GM12878 (cell line): Measurements from ENCODE around the gene SETD6. TPM values are rescaled to one million over a fixed set of nuclear protein-coding genes. Genes with fewer than 3 reads are reported as not detected.

Experiments
- ATAC-seq: fragments of 200-7000 bp; cut with Tn5 transposase; 3 replicates; pipeline ENCODE4 v1.9.1; 2020; ENCODE audit warnings: mild to moderate bottlenecking, moderate library complexity
- BruUV-seq: library from RNA; stranded (reverse); fragments of 400-500 nt; replicated peaks from 2 replicates; lab custom pipeline; 2021; lab: Mats Ljungman, UMichigan
- CTCF ChIA-PET: fragments of 300-600 bp; sonication (Branson Sonifier 250); formaldehyde crosslinking; extraction: SDS; loops from one replicate; lab custom pipeline; 2021; ENCODE audit warnings: inconsistent platforms; lab: Yijun Ruan, JAX
- POLR2A ChIA-PET: fragments of 350-600 bp; formaldehyde crosslinking; extraction: SDS; loops from one replicate; lab custom pipeline; 2021; ENCODE audit warnings: inconsistent platforms; lab: Charles Lee
- RAD21 ChIA-PET: fragments of 300-600 bp; sonication (Branson Sonifier 250); formaldehyde crosslinking; loops from one replicate; lab custom pipeline; 2023; ENCODE audit warnings: antibody characterized with exemption; ENCODE audit not compliant: unreplicated experiment; lab: Charles Lee
- SMC1A ChIA-PET: fragments of 300-600 bp; sonication (Branson Sonifier 250); formaldehyde crosslinking; loops from one replicate; lab custom pipeline; 2023; ENCODE audit not compliant: unreplicated experiment, uncharacterized antibody; lab: Charles Lee
- DNase-seq: peaks from one replicate; pipeline ENCODE4 v3.0.0-alpha.2; 2011; ENCODE audit warnings: low read depth, low spot score
- FAIRE-seq: peaks from 3 replicates; lab custom pipeline; 2011; peaks lifted over from hg19 to GRCh38; lab: Jason Lieb, UNC
- H2AFZ ChIP-seq: 2 replicates; pipeline ENCODE4 v1.6.0; 2011; ENCODE audit warnings: low read depth, low read length, control low read depth; ENCODE audit not compliant: control insufficient read depth
- H3K27ac ChIP-seq: 2 replicates; pipeline ENCODE4 v1.5.1; 2011; ENCODE audit warnings: control low read depth; ENCODE audit not compliant: control insufficient read depth, insufficient read depth
- H3K27me3 ChIP-seq, 2 experiments: replicated peaks in 1 of 2; 2 replicates each; pipeline versions ENCODE4 v1.6.0 to v1.6.1; 2011; ENCODE audit warnings: low read length in 1 of 2; ENCODE audit not compliant: control insufficient read depth in 2 of 2, insufficient read depth in 2 of 2
- H3K36me3 ChIP-seq, 2 experiments: 2 replicates each; pipeline ENCODE4 v1.5.1; 2011; ENCODE audit warnings: low read length in 1 of 2; ENCODE audit not compliant: control insufficient read depth in 2 of 2, insufficient read depth in 2 of 2
- H3K4me1 ChIP-seq: 2 replicates; pipeline ENCODE4 v1.6.1; 2011; ENCODE audit warnings: mild to moderate bottlenecking, low read length, moderate library complexity, mixed read lengths; ENCODE audit not compliant: control insufficient read depth, insufficient read depth
- H3K4me2 ChIP-seq: 2 replicates; pipeline ENCODE4 v1.6.0; 2011; ENCODE audit warnings: control low read depth; ENCODE audit not compliant: control insufficient read depth, insufficient read depth
- H3K4me3 ChIP-seq: fragments of 200-600 bp; sonication (generic); 2 replicates; pipeline ENCODE4 v1.5.1; 2016
- H3K79me2 ChIP-seq: 2 replicates; pipeline ENCODE4 v1.6.0; 2011; ENCODE audit warnings: low read length; ENCODE audit not compliant: control insufficient read depth, insufficient read depth
- H3K9ac ChIP-seq: 2 replicates; pipeline ENCODE4 v1.8.0; 2011; ENCODE audit warnings: low read length, control low read depth, mixed read lengths; ENCODE audit not compliant: control insufficient read depth, insufficient read depth
- H3K9me3 ChIP-seq: replicated peaks from 3 replicates; pipeline ENCODE4 v1.5.1; 2011; ENCODE audit warnings: mild to moderate bottlenecking, low read length; ENCODE audit not compliant: control insufficient read depth, insufficient read depth
- H4K20me1 ChIP-seq: 2 replicates; pipeline ENCODE4 v1.6.0; 2011; ENCODE audit not compliant: control insufficient read depth, insufficient read depth
- ATF7 ChIP-seq: fragments of 450-650 bp; IDR thresholded peaks from 2 replicates; pipeline ENCODE4 v1.6.1; 2016; ENCODE audit warnings: low read depth, mild to moderate bottlenecking
- CREM ChIP-seq: IDR thresholded peaks from 2 replicates; pipeline ENCODE4 v1.6.1; 2014; ENCODE audit warnings: antibody characterized with exemption, low read depth
- EP300 ChIP-seq, 2 experiments: fragments of 150-350 bp in 1 of 2; IDR thresholded peaks; 2 replicates each; pipeline ENCODE4 v1.6.1; 2011 to 2012; ENCODE audit warnings: low read depth in 2 of 2, low read length in 2 of 2, borderline replicate concordance in 1 of 2, improper control_type of control experiment in 1 of 2, inconsistent platforms in 1 of 2; ENCODE audit not compliant: control insufficient read depth in 1 of 2
- EZH2 ChIP-seq: IDR thresholded peaks from 2 replicates; pipeline ENCODE4 v1.6.1; 2012; ENCODE audit warnings: low read depth, mild to moderate bottlenecking, control low read depth, inconsistent platforms, low read length, borderline replicate concordance; ENCODE audit not compliant: control insufficient read depth
- FOS ChIP-seq: IDR thresholded peaks from 3 replicates; pipeline ENCODE4 v1.6.1; 2011; ENCODE audit warnings: borderline replicate concordance; ENCODE audit not compliant: insufficient read length; ENCODE audit errors: extremely low read depth
- FOXM1 ChIP-seq: IDR thresholded peaks from 2 replicates; pipeline ENCODE4 v1.6.1; 2012; ENCODE audit warnings: low read depth, mild to moderate bottlenecking, inconsistent platforms, low read length, moderate library complexity
- JUND ChIP-seq: IDR thresholded peaks from 2 replicates; pipeline ENCODE4 v1.6.1; 2012; ENCODE audit warnings: low read depth, mild to moderate bottlenecking, low read length, improper control_type of control experiment, moderate library complexity
- MEF2B ChIP-seq: fragments of 450-650 bp; IDR thresholded peaks from 2 replicates; pipeline ENCODE4 v1.6.1; 2018; ENCODE audit warnings: mild to moderate bottlenecking, moderate library complexity; ENCODE audit not compliant: partially characterized antibody, poor library complexity, severe bottlenecking
- NRF1 ChIP-seq: conservative IDR thresholded peaks from 2 replicates; pipeline ENCODE4 v1.6.1; 2011; ENCODE audit warnings: mild to moderate bottlenecking, low read depth, low read length, improper control_type of control experiment
- RELB ChIP-seq: fragments of 450-650 bp; IDR thresholded peaks from 2 replicates; pipeline ENCODE4 v1.6.1; 2017; ENCODE audit warnings: low read depth, mild to moderate bottlenecking, moderate library complexity
- REST ChIP-seq: IDR thresholded peaks from 2 replicates; pipeline ENCODE4 v1.6.1; 2012; ENCODE audit warnings: mild to moderate bottlenecking, low read depth, low read length
- STAT1 ChIP-seq: fragments of 450-650 bp; conservative IDR thresholded peaks from 2 replicates; pipeline ENCODE4 v1.6.1; 2014; ENCODE audit warnings: antibody characterized with exemption, mild to moderate bottlenecking
- WGBS: methylation state at CpG from one replicate; pipeline ENCODE4 v1.1.6; 2016; ENCODE audit warnings: low lambda C conversion rate; ENCODE audit not compliant: insufficient replicate concordance, insufficient coverage; ENCODE audit errors: missing lambda C conversion rate; 5-methylcytosine and 5-hydroxymethylcytosine counted together
- in situ Hi-C: fragments of 300-500 bp; cut with MboI; formaldehyde crosslinking; loops from 9 replicates; pipeline ENCODE4 v1.14.3; 2018; ENCODE audit warnings: mixed read lengths
- intact Hi-C: fragments of 100-400 bp; cut with micrococcal nuclease; formaldehyde crosslinking; loops from one replicate; pipeline ENCODE4 v1.14.2; 2022; ENCODE audit not compliant: unreplicated experiment
- polyA plus RNA-seq, 11 experiments: library from polyadenylated mRNA; depleted of rRNA in 4 of 11; unstranded in 6 of 11; stranded (reverse) in 5 of 11; fragments of >200 nt; fragmentation: Nextera tagmentation in 4 of 11; fragmentation: Illumina TruSeq in 1 of 11; extraction: Ambion mirVana in 4 of 11; extraction: Trizol in 1 of 11; gene quantifications; 1 replicate in 1 of 11; 2 replicates in 10 of 11; pipeline versions ENCODE4 v1.2.1 to v1.2.3, GENCODE V29; 2011 to 2016; ENCODE audit warnings: inconsistent platforms in 2 of 11, missing spikeins in 2 of 11, low read depth in 1 of 11
- total RNA-seq, 4 experiments: library from RNA; depleted of rRNA in 3 of 4; stranded (reverse); fragments of >200 nt in 3 of 4; fragmentation: Illumina TruSeq in 1 of 4; extraction: Trizol in 1 of 4; gene quantifications; 2 replicates each; pipeline versions ENCODE4 v1.2.1 to v1.2.3, GENCODE V29; 2013 to 2021

The SETD6 gene
- total and polyA plus RNA-seq, 10 of the 15 experiments (the other 5 are each of a cell fraction or from before 2014, with no cell fraction given), result 8.2 to 23.8 (median 16.2) TPM

GRCh38 chr16:58507963-58508670, 7.2 kb upstream of the SETD6 start:
- ChIA-PET CTCF (interaction anchor here (1.1 kb wide), 1 partner anchor 248 kb away, joined by 3 read pairs; no protein-coding TSS in a partner anchor), SMC1A (no interaction called here), POLR2A (no interaction called here), RAD21 (no interaction called here)
- Histone ChIP-seq H3K9ac (no peak overlapping the region), H3K9me3 (no peaks in the 10 kb centered on the region), H4K20me1 (no peaks in the 10 kb centered on the region), H3K4me2 (no peak overlapping the region), H3K36me3 (no peaks in the 10 kb centered on the region), H2AFZ (no peak overlapping the region), H3K27ac (no peak overlapping the region), H3K27me3 (no peaks in the 10 kb centered on the region), H3K79me2 (no peaks in the 10 kb centered on the region), H3K4me3 (no peak overlapping the region), H3K4me1 (no peaks in the 10 kb centered on the region)
- no peak for FAIRE-seq
- in situ Hi-C loops, result loop anchor here (25.0 kb wide), 1 partner anchor 229 kb away; the partner anchor contains the start of gene GOT2
- ATAC-seq, result no peak
- intact Hi-C loops, result no loop called here
- no TSS peak for BruUV-seq
- no peak for DNase-seq
- 73% methylated on average over 14 of the region's 14 CpGs for WGBS
- TF ChIP-seq EP300 (IDR thresholded peaks at IDR 0.05; ENCODE audit: borderline replicate concordance in 1 of 2, control insufficient read depth in 1 of 2, low read depth in 2 of 2, low read length in 2 of 2), result no peak
- TF ChIP-seq FOXM1, result no peak
- no peak for TF ChIP-seq ATF7
- TF ChIP-seq REST, result no peak
- no peak for TF ChIP-seq FOS
- TF ChIP-seq EZH2, result no peak
- TF ChIP-seq MEF2B, result no peak
- no peak for TF ChIP-seq RELB
- TF ChIP-seq STAT1, result no peak
- TF ChIP-seq NRF1, result no peak
- no peak for TF ChIP-seq JUND
- no peak for TF ChIP-seq CREM
